ENCODE results near the gene TTYH2.

TTYH2 gene

GRCh38 chr17:74196541-74197317 lies 16.6 kb upstream of the TTYH2 start:
- no peak for DNase-seq

GRCh38 chr17:74197801-74198200 lies 15.6 kb upstream of the TTYH2 start:
- no peak for DNase-seq

GRCh38 chr17:74198694-74199093 lies 14.7 kb upstream of the TTYH2 start:
- DNase-seq, result no peak

GRCh38 chr17:74199306-74200092 lies 13.9 kb upstream of the TTYH2 start:
- DNase-seq, result no peak

GRCh38 chr17:74200112-74200511 lies 13.3 kb upstream of the TTYH2 start:
- DNase-seq, result no peak

- peak; percentile 68 for DNase-seq
These were observed 12.1 kb upstream of the TTYH2 start for GRCh38 chr17:74201250-74201649.

GRCh38 chr17:74201948-74202347 lies 11.4 kb upstream of the TTYH2 start:
- DNase-seq, result no peak

GRCh38 chr17:74202938-74203337 lies 10.4 kb upstream of the TTYH2 start:
- DNase-seq, result no peak

- DNase-seq, result peak; percentile 90
These were observed 9.7 kb upstream of the TTYH2 start, which contains the start of gene RPL38 for GRCh38 chr17:74203439-74204240. RPL38 (plus strand) TSS chr17:74203678; CDS start chr17:74203956, 278 bp downstream.

GRCh38 chr17:74204474-74204873 lies 8.9 kb upstream of the TTYH2 start:
- DNase-seq, result no peak

- no peak for DNase-seq
These were observed 8.1 kb upstream of the TTYH2 start for GRCh38 chr17:74205274-74205673.

- no peak for DNase-seq
These were observed 7.0 kb upstream of the TTYH2 start for GRCh38 chr17:74206332-74206818.

GRCh38 chr17:74210191-74211140 lies 2.9 kb upstream of the TTYH2 start:
- DNase-seq, result no peak

GRCh38 chr17:74211141-74211911 lies 2.0 kb upstream of the TTYH2 start:
- DNase-seq, result no peak

- DNase-seq, result no peak
These were observed 1.5 kb upstream of the TTYH2 start for GRCh38 chr17:74211912-74212208.

- DNase-seq, result no peak
These were observed 1.0 kb upstream of the TTYH2 start for GRCh38 chr17:74212209-74212912.

GRCh38 chr17:74213861-74214391 lies 555 bp downstream of the TTYH2 start:
- DNase-seq, result no peak

- no peak for DNase-seq
These were observed 1.3 kb downstream of the TTYH2 start for GRCh38 chr17:74214484-74215341.

GRCh38 chr17:74215342-74215727 lies 2.0 kb downstream of the TTYH2 start:
- DNase-seq, result no peak

All from NCI-H187 treated with DMSO at 0.1 percent for 48 hours (cell line).